Esophagus squamous epithelium (tissue), 4 donors: ENCODE results near the gene TPST1.

Source experiments
- CTCF ChIP-seq, 6 experiments: fragments of 450-650 bp in 4 of 6; fragments of 200-600 bp in 2 of 6; sonication (generic) in 2 of 6; IDR thresholded peaks; one replicate each; pipeline ENCODE4 v1.5.1; 2016 to 2019; ENCODE audit warnings: antibody characterized with exemption in 6 of 6, mild to moderate bottlenecking in 4 of 6, moderate library complexity in 4 of 6
- POLR2A ChIP-seq, 4 donors: fragments of 450-650 bp; IDR thresholded peaks; one replicate each; pipeline ENCODE4 v1.6.1; 2017; ENCODE audit warnings: antibody characterized with exemption in 4 of 4, mild to moderate bottlenecking in 4 of 4, moderate library complexity in 3 of 4

- peak in 5 of 6 experiments; percentile 47 to 77 (median 65) for TF ChIP-seq CTCF (IDR thresholded peaks at IDR 0.05)
- peak in 3 of 4 donors; percentile 81 to 95 (median 88) for TF ChIP-seq POLR2A (IDR thresholded peaks at IDR 0.05)
Observed at GRCh38 chr7:66204822-66205740, at the start of gene TPST1.
